Measurements from ENCODE around the gene CPPED1.

Gene CPPED1

GRCh38 chr16:12613131-12613991 lies 190.3 kb downstream of the CPPED1 start:
- in situ Hi-C loops (cut with HindIII; ENCODE audit: low sequenced_read_pairs): no loop called here

- in situ Hi-C loops (cut with HindIII; ENCODE audit: low sequenced_read_pairs): no loop called here
Measured at GRCh38 chr16:12612598-12613101, 191.0 kb downstream of the CPPED1 start.

GRCh38 chr16:12611916-12612597 lies 191.6 kb downstream of the CPPED1 start:
- in situ Hi-C loops (cut with HindIII; ENCODE audit: low sequenced_read_pairs): no loop called here

DNA sequence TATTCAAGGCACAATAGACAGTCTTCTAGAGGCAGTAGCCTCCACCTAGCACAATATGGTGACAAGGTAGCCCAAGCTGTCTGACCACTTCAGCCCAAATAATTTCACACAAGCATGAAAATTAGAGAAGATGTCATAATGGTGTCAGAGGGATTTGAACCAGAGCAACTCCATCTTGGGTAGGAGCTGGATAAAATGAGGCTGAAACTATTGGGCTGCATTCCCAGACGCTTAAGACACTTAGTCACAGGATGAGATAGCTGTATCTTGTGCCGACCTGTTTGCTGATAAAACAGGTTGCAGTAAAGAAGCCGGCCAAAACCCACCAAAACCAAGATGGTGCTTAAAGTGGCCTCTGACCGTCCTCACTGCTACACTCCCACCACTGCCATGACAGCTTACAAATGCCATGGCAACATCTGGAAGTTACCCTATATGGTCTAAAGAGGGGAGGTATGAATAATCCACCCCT lies 192.6 kb downstream of the CPPED1 start:
- in situ Hi-C loops (cut with HindIII; ENCODE audit: low sequenced_read_pairs): no loop called here

- in situ Hi-C loops (cut with HindIII; ENCODE audit: low sequenced_read_pairs): no loop called here
Measured at GRCh38 chr16:12609937-12610699, 193.6 kb downstream of the CPPED1 start.
